A549 treated with Hydrocortisone at 1 μM for 4 hours (cell line): Measurements from ENCODE around the gene KIAA0040. TPM values are rescaled to one million over a fixed set of nuclear protein-coding genes. Genes with fewer than 3 reads are reported as not detected.

Experiments used
- total RNA-seq: library from RNA; stranded (reverse); fragments of 200-300 nt; extraction: Qiagen RNA extraction; gene quantifications from 5 replicates; pipeline ENCODE4 v1.2.3, GENCODE V29; 2022

KIAA0040 gene
- 0.80 to 0.98 TPM (median 0.95 TPM) in 5 replicates for total RNA-seq

GRCh38 chr1:175192630-175193526, at the start of gene KIAA0040:
Gene KIAA0040, minus strand, starts transcription at chr1:175192776. Its CDS starts 31,763 bp downstream, at chr1:175161013.

Other genes starting within 250 kb of the KIAA0040 start
- 155 to 210 TPM (median 178 TPM) in 5 replicates for gene CACYBP, start 192.8 kb downstream of the KIAA0040 start, total RNA-seq
- gene MRPS14, start 169.4 kb downstream of the KIAA0040 start, total RNA-seq: 15.9 to 27.9 TPM (median 26.3 TPM) in 5 replicates
- not detected in 5 replicates for gene TNN, start 124.9 kb downstream of the KIAA0040 start, total RNA-seq